ENCODE results near the gene ADPRHL1. TPM values are rescaled to one million over a fixed set of nuclear protein-coding genes. Genes with fewer than 3 reads are reported as not detected.
"Not testable (repeated sequence)": the region's sequence is repeated elsewhere in the genome, so short reads cannot be mapped to it uniquely, and the experiment has no call there.

ADPRHL1 gene
- total RNA-seq, 1 experiment from 2014 or later, result 11.5 TPM

DNA sequence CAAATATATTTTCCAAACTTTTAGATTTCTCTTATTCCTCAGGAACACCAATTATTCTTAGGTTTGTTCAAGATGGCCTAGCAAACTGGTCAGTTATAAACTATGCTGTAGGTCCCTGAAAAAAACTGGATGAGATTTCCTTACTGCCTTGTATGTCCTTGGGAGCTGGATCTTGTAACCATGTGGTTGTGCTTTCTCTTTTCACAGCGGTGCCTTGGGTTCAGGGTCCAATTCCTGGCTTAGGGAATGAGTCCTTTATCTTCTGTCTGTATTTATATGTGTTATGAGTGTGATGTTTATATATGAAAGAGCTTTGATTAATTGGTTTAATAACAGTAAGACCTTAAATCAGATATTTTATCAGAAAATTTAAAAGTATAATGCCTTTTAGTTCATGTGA, 65.9 kb downstream of the ADPRHL1 start:
- CTCF ChIA-PET, result no interaction called here
- no peak overlapping the region for H3K4me2 ChIP-seq
- no peaks in the 10 kb centered on the region for H3K79me2 ChIP-seq (ENCODE audit: low read depth)
- TF ChIP-seq, protein P1, sequence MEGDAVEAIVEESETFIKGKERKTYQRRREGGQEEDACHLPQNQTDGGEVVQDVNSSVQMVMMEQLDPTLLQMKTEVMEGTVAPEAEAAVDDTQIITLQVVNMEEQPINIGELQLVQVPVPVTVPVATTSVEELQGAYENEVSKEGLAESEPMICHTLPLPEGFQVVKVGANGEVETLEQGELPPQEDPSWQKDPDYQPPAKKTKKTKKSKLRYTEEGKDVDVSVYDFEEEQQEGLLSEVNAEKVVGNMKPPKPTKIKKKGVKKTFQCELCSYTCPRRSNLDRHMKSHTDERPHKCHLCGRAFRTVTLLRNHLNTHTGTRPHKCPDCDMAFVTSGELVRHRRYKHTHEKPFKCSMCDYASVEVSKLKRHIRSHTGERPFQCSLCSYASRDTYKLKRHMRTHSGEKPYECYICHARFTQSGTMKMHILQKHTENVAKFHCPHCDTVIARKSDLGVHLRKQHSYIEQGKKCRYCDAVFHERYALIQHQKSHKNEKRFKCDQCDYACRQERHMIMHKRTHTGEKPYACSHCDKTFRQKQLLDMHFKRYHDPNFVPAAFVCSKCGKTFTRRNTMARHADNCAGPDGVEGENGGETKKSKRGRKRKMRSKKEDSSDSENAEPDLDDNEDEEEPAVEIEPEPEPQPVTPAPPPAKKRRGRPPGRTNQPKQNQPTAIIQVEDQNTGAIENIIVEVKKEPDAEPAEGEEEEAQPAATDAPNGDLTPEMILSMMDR (conservative IDR thresholded peaks at IDR 0.05), result no peak
- TF ChIP-seq EZH2 (IDR thresholded peaks at IDR 0.05; ENCODE audit: low read depth), result no peak
- H3K27ac ChIP-seq, result no peak overlapping the region
- POLR2A ChIA-PET (ENCODE audit: unreplicated experiment), result no interaction called here
- BruUV-seq (replicated peaks), result no TSS peak
- peaks cover 15% of the 10 kb centered on the region for H3F3A ChIP-seq (ENCODE audit: insufficient read depth, low read depth)
- H3K4me1 ChIP-seq (replicated peaks; ENCODE audit: insufficient read depth), result no peaks in the 10 kb centered on the region
- no peaks in the 10 kb centered on the region for H3K36me3 ChIP-seq (ENCODE audit: low read depth)
- DNase-seq, result no peak
- H2AFZ ChIP-seq, result no peak overlapping the region
- H3K27me3 ChIP-seq (ENCODE audit: insufficient read depth, low read depth), result peaks cover 92% of the 10 kb centered on the region
- no peaks in the 10 kb centered on the region for H3K9me2 ChIP-seq (ENCODE audit: insufficient read depth)
- no peaks in the 10 kb centered on the region for H4K20me1 ChIP-seq (ENCODE audit: insufficient read depth)
- no peaks in the 10 kb centered on the region; the same call in 1 of the 2 replicates for H3K9me3 ChIP-seq (ENCODE audit: insufficient read depth, low read depth)
- intact Hi-C loops (cut with micrococcal nuclease; ENCODE audit: unreplicated experiment), result no loop called here
- H3K4me3 ChIP-seq, result no peak overlapping the region

DNA sequence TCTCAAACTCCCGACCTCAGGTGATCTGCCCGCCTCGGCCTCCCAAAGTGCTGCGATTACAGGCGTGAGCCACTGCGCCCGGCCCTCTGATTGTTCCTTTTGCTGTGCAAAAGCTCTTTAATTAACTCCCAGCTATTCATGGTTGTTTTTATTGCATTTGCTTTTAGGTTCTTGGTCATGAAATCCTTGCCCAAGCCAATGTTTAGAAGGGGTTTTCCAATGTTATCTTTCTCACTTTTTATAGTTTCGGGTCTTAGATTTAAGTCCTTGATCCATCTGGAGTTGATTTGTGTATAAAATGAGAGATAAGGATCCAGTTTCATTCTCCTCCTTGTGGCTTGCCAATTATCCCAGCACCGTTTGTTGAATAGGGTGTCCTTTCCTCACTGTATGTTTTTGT, 70.2 kb downstream of the ADPRHL1 start:
- Histone ChIP-seq H3K4me2 (no peak overlapping the region), H3K27ac (no peak overlapping the region), H2AFZ (no peak overlapping the region), H4K20me1 (ENCODE audit: insufficient read depth) (no peaks in the 10 kb centered on the region), H3F3A (ENCODE audit: insufficient read depth, low read depth) (no peaks in the 10 kb centered on the region; the same call in 1 of the 2 replicates), H3K9me2 (ENCODE audit: insufficient read depth) (no peaks in the 10 kb centered on the region), H3K9me3 (ENCODE audit: insufficient read depth, low read depth) (no peaks in the 10 kb centered on the region; the same call in 1 of the 2 replicates), H3K4me3 (no peak overlapping the region), H3K27me3 (ENCODE audit: insufficient read depth, low read depth) (peaks cover 87% of the 10 kb centered on the region), H3K36me3 (ENCODE audit: low read depth) (no peaks in the 10 kb centered on the region), H3K79me2 (ENCODE audit: low read depth) (no peaks in the 10 kb centered on the region), H3K4me1 (replicated peaks; ENCODE audit: insufficient read depth) (no peaks in the 10 kb centered on the region)
- BruUV-seq (replicated peaks), result no TSS peak
- ChIA-PET POLR2A (ENCODE audit: unreplicated experiment) (no interaction called here), CTCF (no interaction called here)
- no peak for TF ChIP-seq EZH2 (IDR thresholded peaks at IDR 0.05; ENCODE audit: low read depth)
- TF ChIP-seq, protein P1 (conservative IDR thresholded peaks at IDR 0.05), result no peak
- no peak for DNase-seq
- intact Hi-C loops (cut with micrococcal nuclease; ENCODE audit: unreplicated experiment), result no loop called here

DNA sequence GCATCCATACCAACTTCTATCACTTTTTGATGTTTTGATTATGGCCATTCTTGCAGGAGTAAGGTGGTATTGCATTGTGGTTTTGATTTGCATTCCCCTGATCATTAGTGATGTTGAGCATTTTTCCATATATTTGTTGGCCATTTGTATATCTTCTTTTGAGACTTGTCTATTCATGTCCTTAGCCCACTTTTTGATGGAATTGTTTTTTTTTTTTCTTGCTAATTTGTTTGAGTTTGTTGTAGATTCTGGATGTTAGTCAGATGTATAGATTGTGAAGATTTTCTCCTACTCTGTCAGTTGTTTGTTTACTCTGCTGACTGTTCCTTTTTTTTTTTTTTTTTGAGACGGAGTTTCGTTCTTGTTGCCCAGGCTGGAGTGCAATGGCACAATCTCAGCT, 70.7 kb downstream of the ADPRHL1 start:
- H3K4me1 ChIP-seq (replicated peaks; ENCODE audit: insufficient read depth); H3K9me2 ChIP-seq (ENCODE audit: insufficient read depth); POLR2A ChIA-PET (ENCODE audit: unreplicated experiment); H3K27ac ChIP-seq; H3K9me3 ChIP-seq (ENCODE audit: insufficient read depth, low read depth); BruUV-seq (replicated peaks); DNase-seq; H2AFZ ChIP-seq; intact Hi-C loops (cut with micrococcal nuclease; ENCODE audit: unreplicated experiment); H3K4me3 ChIP-seq; H3F3A ChIP-seq (ENCODE audit: insufficient read depth, low read depth); H3K4me2 ChIP-seq; H4K20me1 ChIP-seq (ENCODE audit: insufficient read depth); H3K79me2 ChIP-seq (ENCODE audit: low read depth); H3K36me3 ChIP-seq (ENCODE audit: low read depth); CTCF ChIA-PET: not testable (repeated sequence)
- H3K27me3 ChIP-seq (ENCODE audit: insufficient read depth, low read depth), result peaks cover 87% of the 10 kb centered on the region

DNA sequence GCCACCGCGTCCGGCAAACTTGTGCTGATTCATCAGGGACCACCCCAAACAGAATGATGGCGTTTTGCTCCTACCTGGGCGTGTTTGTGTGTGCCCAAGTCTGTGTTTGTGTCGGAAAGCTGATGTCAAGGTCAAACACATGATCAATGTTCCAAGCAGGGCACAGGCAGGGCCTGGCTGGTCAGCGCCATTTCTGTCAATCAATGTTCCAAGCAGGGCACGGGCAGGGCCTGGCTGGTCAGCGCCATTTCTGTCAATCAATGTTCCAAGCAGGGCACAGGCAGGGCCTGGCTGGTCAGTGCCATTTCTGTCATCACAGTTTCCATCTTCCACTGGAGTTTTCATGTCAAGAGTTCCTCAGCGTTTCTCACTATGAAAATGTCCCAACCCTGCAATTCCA, 74.5 kb downstream of the ADPRHL1 start:
- no peak overlapping the region for H2AFZ ChIP-seq
- H3K4me1 ChIP-seq (replicated peaks; ENCODE audit: insufficient read depth), result no peaks in the 10 kb centered on the region
- no peak for DNase-seq
- H3K9me3 ChIP-seq (ENCODE audit: insufficient read depth, low read depth), result no peaks in the 10 kb centered on the region; the same call in 1 of the 2 replicates
- intact Hi-C loops (cut with micrococcal nuclease; ENCODE audit: unreplicated experiment), result no loop called here
- BruUV-seq (replicated peaks), result no TSS peak
- H3F3A ChIP-seq (ENCODE audit: insufficient read depth, low read depth), result no peaks in the 10 kb centered on the region; the same call in 1 of the 2 replicates
- H3K27me3 ChIP-seq (ENCODE audit: insufficient read depth, low read depth), result peaks cover 73% of the 10 kb centered on the region
- H3K4me2 ChIP-seq, result no peak overlapping the region
- CTCF ChIA-PET, result no interaction called here
- TF ChIP-seq, protein P1 (conservative IDR thresholded peaks at IDR 0.05), result no peak
- TF ChIP-seq EZH2 (IDR thresholded peaks at IDR 0.05; ENCODE audit: low read depth), result no peak
- H3K9me2 ChIP-seq (ENCODE audit: insufficient read depth), result no peaks in the 10 kb centered on the region
- no peak overlapping the region for H3K27ac ChIP-seq
- no peaks in the 10 kb centered on the region for H3K36me3 ChIP-seq (ENCODE audit: low read depth)
- no peak overlapping the region for H3K4me3 ChIP-seq
- POLR2A ChIA-PET (ENCODE audit: unreplicated experiment), result interaction anchor here (0.8 kb wide), 1 partner anchor 47 kb away, joined by 4 read pairs; no protein-coding TSS in a partner anchor
- no peaks in the 10 kb centered on the region for H3K79me2 ChIP-seq (ENCODE audit: low read depth)
- H4K20me1 ChIP-seq (ENCODE audit: insufficient read depth), result no peaks in the 10 kb centered on the region
